HG02884 (cell line): Measurements from ENCODE around the gene LRPAP1.

Source experiments
- ATAC-seq: cut with Tn5 transposase; IDR thresholded peaks from one replicate; pipeline ENCODE4 v1.9.1; 2021; ENCODE audit warnings: mild to moderate bottlenecking, moderate library complexity; ENCODE audit not compliant: unreplicated experiment

LRPAP1 gene

GRCh38 chr4:3532751-3533422 lies 665 bp upstream of the LRPAP1 start:
- peak; percentile 36 for ATAC-seq

GRCh38 chr4:3531318-3531878 lies 824 bp downstream of the LRPAP1 start:
- no peak for ATAC-seq

- no peak for ATAC-seq
Measured at GRCh38 chr4:3530663-3531254, 1.5 kb downstream of the LRPAP1 start.

- ATAC-seq = no peak
Measured at GRCh38 chr4:3530051-3530450, 2.2 kb downstream of the LRPAP1 start.

- ATAC-seq = no peak
Measured at GRCh38 chr4:3529363-3529762, 2.9 kb downstream of the LRPAP1 start.

DNA sequence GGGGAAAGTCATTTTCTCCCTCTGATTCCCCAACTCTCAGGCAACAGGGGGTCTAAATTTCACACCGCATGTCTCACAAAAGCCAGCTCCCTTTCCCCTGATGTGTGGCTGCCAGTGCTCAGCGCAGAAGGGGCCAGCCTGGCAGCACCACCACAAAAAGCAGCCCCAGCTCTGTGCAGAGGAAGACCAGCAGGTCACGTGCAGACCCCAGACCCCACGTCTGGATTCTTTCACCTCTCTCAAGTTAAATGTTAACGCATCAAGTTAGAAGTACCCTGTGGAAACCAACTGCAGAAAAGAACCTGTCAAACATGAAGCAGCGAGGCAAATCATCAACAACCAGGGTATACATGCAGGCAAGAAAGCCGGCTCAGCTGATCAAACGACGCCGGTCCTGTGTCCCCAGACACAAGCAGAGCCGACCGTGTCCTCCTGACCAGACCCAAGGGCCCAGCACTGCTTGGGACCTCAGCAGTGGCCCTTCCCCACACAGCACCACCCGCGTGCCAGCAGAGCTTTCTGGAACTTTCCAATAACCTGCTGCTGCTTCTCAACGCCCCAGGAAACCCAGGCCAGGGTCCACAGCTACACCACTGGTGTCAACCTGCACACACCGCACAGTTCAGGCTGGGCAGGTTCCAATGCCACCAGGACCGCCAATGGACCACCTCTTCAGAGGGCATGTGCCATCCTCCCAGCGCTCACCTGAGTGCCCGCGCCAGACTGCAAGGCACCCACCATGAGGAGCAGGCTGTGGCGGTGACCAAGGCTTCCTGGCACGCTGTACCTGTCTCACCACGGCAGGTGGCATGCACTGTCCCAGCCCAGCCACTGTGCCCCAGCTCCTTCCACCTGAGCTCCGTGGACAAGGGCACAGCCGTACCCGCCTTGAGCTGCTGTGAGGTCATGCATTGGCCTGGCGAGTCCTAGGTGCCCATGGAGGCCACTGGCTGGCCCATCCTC lies 4.0 kb downstream of the LRPAP1 start:
- no peak for ATAC-seq

DNA sequence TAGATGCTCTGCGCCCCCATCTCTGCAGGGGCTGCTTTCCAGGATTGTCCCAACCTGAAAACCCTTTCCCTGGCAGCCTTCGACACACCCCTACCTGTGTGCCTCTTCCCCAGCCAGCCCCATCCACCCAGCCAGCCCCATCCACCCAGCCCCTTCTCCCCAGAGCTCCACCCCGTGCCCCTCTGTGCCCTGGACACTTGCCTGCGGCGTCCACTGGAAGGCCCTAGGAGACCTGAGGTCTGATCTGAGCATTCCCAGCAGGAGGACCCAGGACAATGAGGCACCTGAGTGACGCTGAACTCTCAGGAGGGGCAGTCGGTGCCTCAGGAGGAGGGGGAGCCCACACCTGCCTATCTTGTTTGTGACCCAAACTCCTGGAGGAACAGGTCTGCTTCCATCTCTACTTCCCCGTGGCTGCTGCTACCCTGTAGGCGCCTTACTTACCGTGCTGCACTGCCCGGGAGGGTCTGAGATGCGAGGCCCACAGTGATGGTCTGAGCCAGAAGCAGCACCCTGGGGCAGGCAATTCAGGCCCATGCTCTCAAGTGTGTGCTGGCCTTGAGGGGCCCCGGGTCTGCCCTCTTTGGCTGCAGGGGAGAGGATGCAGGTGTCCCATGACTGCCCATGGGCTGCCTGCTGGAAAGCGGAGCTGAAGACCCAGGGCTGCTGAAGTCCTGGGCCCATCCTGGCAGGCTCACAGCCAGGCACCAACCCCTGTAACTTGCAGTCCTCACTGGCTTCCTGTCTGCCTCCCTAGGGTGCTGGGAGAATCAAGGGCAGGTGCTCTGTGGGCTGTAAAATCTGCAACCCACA lies 4.9 kb downstream of the LRPAP1 start:
- ATAC-seq = no peak

- no peak for ATAC-seq
Measured at GRCh38 chr4:3526456-3526855, 5.8 kb downstream of the LRPAP1 start.

DNA sequence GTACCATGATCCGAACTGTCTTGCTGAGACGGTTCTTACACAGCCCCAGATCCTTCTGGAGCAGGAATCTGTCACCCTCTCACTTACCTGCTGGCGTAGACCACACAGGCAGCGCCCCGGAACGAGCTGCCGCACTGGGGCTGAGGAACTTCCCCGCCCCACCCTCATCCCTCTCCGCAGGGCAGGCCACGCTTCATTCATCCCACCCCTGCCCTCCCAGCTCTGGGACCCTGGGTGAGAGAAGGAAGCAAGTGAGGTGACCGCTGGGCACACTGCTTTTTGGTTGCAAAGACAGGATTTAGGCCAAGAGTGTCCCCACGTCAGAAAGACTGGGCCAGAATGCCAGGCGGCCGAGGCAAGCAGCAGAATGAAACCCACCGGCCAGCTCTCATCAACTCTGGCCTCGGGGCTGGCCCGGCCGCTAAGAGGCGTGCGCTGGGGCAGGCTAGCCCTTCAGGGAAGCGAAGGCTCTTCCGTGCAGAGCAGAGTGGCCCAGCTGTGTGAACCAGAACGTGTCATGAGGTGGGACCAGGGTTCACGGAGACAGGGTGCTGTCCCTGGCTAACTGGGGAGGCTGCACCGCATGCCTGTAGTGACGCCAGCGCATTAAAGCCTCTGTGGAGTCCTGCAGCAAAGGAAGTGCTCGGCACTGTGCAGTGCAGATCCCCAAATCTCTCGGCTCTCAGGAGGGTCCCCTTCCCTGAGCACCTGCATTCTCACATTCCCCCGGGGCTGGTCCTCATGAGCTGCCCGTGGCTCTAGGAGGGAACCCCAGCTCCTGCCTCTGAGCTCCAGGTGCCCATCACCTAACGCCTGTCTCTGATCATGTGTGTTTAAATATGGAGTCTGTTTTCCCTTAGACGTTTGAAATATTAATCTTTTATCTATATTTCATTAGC lies 6.4 kb downstream of the LRPAP1 start:
- ATAC-seq = no peak

DNA sequence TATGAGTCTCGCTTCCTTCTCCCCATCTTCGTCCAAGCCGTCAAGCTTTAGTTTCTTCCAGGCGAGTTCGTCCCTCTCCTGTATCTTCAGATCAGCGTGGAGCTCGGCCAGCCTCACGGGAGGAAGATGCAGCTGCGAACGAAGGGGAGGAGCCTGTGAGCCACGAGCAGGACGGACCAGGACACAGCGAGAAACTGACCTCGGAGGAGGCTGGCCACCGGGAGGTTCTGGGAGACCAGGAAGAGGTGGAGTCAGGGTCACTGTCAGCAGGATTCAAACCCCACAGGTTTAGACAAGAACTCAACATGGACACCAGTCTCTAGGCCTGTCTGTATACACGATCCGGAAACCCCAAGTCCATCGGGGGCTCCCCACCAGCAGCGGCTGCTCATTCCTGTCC lies 7.3 kb downstream of the LRPAP1 start:
- no peak for ATAC-seq

- ATAC-seq = no peak
Measured at GRCh38 chr4:3524349-3524748, 7.9 kb downstream of the LRPAP1 start.

GRCh38 chr4:3523628-3524221 lies 8.5 kb downstream of the LRPAP1 start:
- ATAC-seq = no peak

- ATAC-seq = no peak
Measured at GRCh38 chr4:3523146-3523627, 9.0 kb downstream of the LRPAP1 start.

DNA sequence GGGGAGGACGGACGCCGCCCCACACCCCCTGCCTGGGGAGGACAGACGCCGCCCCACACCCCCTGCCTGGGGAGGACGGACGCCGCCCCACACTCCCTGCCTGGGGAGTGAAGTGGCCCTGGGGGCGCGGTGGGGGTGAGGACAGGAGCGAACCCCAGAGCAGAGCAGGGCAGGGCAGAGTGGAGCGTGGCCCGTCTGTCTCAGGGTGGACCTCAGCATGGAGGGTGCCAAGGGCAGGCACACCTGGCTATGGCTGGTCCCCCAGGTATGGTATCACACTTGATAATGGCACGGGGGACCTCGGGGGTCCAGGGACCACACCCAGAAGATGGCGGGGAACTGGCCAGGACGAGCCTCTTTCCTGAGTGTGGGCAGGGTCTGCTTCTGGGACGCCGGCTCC lies 9.6 kb downstream of the LRPAP1 start:
- no peak for ATAC-seq

DNA sequence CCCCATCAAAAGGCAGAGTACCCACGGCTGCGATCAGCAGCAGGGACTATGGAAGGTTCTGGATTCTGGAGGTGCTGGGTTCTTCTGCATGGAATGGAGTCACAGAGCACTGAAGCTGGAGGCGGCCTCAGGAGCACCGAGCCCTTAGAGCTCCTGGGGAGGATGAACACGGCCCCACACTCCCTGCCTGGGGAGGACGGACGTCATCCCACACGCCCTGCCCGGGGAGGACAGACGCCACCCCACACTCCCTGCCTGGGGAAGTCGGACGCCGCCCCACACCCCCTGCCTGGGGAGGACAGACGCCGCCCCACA lies 9.9 kb downstream of the LRPAP1 start:
- ATAC-seq = no peak

DNA sequence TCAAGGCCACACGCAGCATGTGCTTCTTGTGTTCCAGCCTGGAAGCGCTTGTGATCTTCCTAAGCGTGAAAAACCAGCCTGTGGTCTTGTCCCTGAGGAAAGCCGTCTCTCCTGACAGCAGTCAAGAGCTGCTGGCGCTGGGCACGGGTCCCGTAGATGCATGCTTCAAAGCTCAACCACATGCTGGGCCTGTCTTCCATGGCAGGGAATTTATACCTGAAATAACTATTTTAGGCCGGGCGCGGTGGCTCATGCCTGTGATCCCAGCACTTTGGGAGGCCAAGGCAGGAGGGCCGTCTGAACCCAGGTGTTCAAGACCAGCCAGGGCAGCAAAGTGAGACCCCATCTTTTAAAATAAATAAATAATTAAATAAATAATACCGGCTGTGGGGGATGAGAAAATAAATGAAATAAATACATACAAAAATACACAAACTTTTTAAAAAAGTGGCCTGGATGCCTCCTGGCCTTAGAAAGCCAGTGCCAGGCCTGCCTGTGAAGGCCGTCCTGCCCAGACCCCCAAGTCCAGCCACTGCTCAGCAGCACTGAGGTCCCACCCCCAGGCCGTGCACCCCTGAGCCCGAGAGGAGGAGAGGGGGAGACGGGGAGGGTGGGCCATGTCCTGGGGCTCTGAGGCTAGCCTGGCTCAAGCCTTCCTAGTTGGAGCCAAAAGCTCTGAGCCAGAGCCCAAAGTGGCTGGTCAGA lies 10.4 kb downstream of the LRPAP1 start:
- ATAC-seq = no peak

- no peak for ATAC-seq
Measured at GRCh38 chr4:3520796-3521600, 11.2 kb downstream of the LRPAP1 start.

- ATAC-seq = no peak
Measured at GRCh38 chr4:3520276-3520675, 11.9 kb downstream of the LRPAP1 start.
